NCI-H1694 treated with DMSO at 0.1 percent for 48 hours (cell line): ENCODE results near the gene ACKR3.

Source experiments
- DNase-seq: peaks from one replicate; lab custom pipeline; 2025; lab: John Stamatoyannopoulos, UW

ACKR3 gene

GRCh38 chr2:236568922-236569572 lies 578 bp upstream of the ACKR3 start:
- DNase-seq: no peak

GRCh38 chr2:236570081-236570868 lies 650 bp downstream of the ACKR3 start:
- peak; percentile 14 for DNase-seq

GRCh38 chr2:236571145-236571544 lies 1.5 kb downstream of the ACKR3 start:
- DNase-seq: no peak

GRCh38 chr2:236572482-236572881 lies 2.9 kb downstream of the ACKR3 start:
- DNase-seq: no peak

GRCh38 chr2:236573066-236573929 lies 3.7 kb downstream of the ACKR3 start:
- no peak for DNase-seq

- no peak for DNase-seq
Observed at GRCh38 chr2:236574000-236574399, 4.4 kb downstream of the ACKR3 start.

- no peak for DNase-seq
Observed at GRCh38 chr2:236574424-236575145, 5.0 kb downstream of the ACKR3 start.

GRCh38 chr2:236575510-236575909 lies 5.9 kb downstream of the ACKR3 start:
- DNase-seq: no peak

- no peak for DNase-seq
Observed at GRCh38 chr2:236576087-236576486, 6.5 kb downstream of the ACKR3 start.

GRCh38 chr2:236576953-236577352 lies 7.3 kb downstream of the ACKR3 start:
- peak; percentile 99 for DNase-seq

GRCh38 chr2:236577481-236578410 lies 8.1 kb downstream of the ACKR3 start:
- DNase-seq: no peak

GRCh38 chr2:236578411-236578846 lies 8.8 kb downstream of the ACKR3 start:
- no peak for DNase-seq

- no peak for DNase-seq
Observed at GRCh38 chr2:236579048-236579745, 9.6 kb downstream of the ACKR3 start.

- no peak for DNase-seq
Observed at GRCh38 chr2:236579746-236580315, 10.2 kb downstream of the ACKR3 start.

- DNase-seq: no peak
Observed at GRCh38 chr2:236580746-236581355, 11.2 kb downstream of the ACKR3 start.

GRCh38 chr2:236581546-236581945 lies 11.9 kb downstream of the ACKR3 start:
- no peak for DNase-seq

GRCh38 chr2:236582968-236583367 lies 13.3 kb downstream of the ACKR3 start:
- DNase-seq: no peak

- no peak for DNase-seq
Observed at GRCh38 chr2:236583621-236584203, 14.1 kb downstream of the ACKR3 start.
